GM20431 (cell line): Measurements from ENCODE around the gene COQ4.

ENCODE experiments used
- in situ Hi-C: fragments of 300-500 bp; cut with MseI, MboI; formaldehyde crosslinking; loops from one replicate; pipeline ENCODE4 v1.15.0; 2020; ENCODE audit warnings: low sequenced_read_pairs; ENCODE audit not compliant: unreplicated experiment

The COQ4 gene

DNA sequence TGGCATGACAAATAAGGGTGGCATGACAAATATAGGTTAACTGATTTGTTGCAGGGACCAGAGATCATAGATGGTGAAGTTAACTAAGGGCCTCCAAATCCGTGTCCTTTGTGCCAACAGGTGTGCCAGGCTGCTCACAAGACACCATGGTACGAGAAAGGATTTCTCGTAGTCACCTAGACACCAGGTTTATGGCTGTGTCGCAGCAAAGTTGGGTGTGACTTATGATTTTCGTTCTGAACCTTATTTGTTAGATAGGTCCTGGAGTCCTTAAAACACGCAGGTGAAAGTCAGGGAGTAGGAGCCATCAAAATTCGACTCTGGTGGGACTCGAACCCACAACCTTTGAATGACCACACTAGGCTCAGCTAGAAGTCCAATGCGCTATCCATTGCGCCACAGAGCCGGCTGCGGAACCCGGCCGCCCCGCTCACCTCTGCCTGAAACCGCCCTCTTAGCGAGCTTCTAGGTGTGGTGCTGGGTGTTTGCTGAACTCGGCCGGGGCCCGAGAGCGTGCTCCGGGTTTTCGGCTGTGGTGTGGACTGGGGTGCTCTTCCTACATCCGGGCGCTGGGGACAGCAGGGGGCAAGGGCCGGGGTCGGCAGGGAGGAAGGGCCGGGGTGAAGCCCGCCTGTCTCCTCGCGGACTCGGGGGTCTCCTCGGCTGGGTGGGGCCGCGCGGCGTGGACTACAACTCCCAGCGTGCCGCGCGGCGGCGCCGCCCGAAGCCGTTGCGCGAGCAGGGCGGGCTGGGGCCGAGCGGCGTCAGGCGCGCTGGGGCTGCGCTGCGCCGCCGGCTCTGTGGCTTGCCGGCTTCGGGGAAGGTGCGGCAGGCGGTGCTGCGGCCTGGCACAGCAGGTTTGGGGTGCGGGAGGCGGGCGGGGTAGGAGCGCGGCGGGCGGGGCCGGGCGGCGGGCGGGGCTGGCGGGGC, 17.4 kb downstream of the COQ4 start, which contains the start of gene SLC27A4:
Gene SLC27A4 (plus strand): TSS at position 767 of the 930 bp plus-strand sequence. CDS start 2,606 bp downstream, outside the sequence.
- in situ Hi-C loops = no loop called here

GRCh38 chr9:128340691-128341434, 18.2 kb downstream of the COQ4 start:
- in situ Hi-C loops = no loop called here

DNA sequence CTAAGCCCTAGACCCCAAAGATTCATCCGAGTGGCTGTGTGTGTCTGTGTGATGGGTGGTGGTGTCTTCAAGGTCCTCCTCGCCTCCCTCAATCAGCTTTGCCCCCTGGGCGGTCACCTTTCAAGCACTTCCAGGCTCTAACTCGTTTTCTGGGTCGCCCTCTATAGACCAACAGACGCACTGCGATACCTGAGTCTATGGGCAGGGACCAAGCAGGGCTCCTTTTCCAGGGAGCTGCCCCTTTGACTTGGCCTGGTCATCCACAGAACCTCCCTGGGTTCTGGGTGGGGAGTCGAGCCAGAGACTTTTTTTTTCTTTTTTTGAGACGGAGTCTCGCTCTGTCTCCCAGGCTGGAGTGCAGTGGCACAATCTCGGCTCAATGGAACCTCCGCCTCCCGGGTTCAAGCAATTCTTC, 18.8 kb downstream of the COQ4 start:
- in situ Hi-C loops = no loop called here

- in situ Hi-C loops = no loop called here
These were observed 20.5 kb downstream of the COQ4 start for GRCh38 chr9:128342971-128343680.

DNA sequence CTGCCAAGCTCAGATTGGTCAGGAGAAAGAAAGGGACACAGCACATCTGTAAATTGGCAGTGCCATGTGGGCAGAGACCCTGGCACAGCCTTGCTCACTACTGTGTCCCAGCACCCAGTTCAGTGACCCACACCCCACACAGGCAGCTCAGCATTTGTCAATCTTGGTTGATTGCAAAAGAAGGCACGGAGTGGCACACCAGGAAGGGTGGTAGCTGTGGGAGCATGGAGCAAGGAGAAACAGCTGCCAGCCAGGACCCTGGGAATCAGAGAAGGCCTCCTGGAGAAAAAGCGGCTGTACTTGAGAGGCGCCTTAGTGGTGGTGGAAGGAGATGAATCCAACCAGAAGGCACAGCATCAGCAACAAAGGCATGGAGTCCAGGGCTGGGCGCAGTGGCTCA, 21.2 kb downstream of the COQ4 start:
- in situ Hi-C loops = no loop called here

- in situ Hi-C loops = no loop called here
These were observed 22.4 kb downstream of the COQ4 start for GRCh38 chr9:128344931-128345605.

DNA sequence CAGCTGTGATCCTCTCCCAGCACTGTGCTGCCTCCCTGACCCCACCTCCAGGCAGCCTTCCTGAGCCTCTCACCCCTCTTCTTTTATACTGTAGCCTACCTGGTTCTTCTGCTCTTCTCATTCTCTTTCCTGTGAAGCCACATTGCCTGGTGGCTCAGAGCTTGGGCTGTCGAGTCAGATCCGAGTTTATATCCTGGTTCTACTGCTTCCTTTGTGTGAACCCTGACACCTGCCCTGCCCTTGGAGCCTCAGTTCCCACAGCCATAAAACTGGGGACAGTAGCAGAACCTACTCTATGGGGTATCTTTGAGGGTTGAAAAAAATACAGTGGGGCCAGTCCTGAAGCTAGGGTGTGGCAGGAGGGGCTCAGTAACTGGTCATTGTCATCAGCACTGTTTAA, 26.5 kb downstream of the COQ4 start:
- in situ Hi-C loops = no loop called here

DNA sequence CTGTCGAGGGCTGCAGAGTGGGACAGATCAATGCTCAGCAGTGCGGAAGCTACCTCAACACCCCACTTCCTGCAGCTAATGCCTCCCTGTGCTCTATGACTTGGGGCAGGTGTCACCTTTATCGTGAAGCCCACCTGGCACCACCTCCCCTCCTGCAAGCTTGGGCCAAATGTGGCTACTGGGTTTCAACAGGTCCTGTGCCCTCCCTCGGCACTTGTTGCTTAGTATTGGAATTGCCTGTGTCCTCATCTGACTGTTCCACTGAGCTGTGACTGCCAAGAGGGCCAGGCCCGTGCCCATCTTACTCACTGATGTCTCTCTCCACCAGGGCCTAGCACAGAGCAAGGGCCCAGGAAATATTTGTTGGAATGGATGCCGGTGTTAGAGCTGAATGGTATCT, 27.1 kb downstream of the COQ4 start:
- in situ Hi-C loops = no loop called here

- in situ Hi-C loops = no loop called here
These were observed 32.8 kb downstream of the COQ4 start for GRCh38 chr9:128355451-128355850.

DNA sequence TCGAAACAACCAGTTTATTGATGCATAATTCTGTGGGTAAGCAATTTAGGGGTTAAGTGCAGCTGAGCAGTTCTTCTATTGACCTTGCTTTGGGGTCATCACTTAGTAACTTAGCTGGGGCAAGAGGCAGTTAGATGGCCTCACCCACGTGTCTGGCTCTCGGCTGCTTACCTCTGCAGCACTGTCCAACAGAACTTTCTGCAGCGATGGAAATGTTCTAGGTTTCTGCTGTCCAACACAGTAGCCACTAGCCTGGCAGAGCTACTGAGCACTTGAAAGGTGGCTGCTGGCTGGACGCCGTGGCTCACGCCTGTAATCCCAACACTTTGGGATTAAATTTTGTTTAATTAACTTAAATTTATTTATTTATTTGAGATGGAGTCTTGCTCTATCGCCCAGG, 35.5 kb downstream of the COQ4 start:
- in situ Hi-C loops = no loop called here

GRCh38 chr9:128358861-128359260, 36.2 kb downstream of the COQ4 start:
- in situ Hi-C loops = no loop called here

DNA sequence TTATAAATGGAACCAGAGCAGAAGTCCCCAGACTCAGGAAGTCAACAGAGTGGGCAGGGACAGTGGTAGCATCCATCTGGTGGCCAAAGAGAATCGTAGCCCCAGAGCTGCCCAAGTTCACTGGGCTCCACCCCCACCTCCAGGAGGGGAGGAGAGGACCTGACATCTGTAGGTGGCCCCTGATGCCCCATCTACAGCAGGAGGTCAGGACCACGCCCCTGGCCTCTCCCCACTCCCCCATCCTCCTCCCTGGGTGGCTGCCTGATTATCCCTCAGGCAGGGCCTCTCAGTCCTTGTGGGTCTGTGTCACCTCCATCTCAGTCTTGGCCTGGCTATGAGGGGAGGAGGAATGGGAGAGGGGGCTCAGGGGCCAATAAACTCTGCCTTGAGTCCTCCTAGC, 38.2 kb downstream of the COQ4 start:
- in situ Hi-C loops = no loop called here

- in situ Hi-C loops = no loop called here
These were observed 38.8 kb downstream of the COQ4 start for GRCh38 chr9:128361296-128361985.

DNA sequence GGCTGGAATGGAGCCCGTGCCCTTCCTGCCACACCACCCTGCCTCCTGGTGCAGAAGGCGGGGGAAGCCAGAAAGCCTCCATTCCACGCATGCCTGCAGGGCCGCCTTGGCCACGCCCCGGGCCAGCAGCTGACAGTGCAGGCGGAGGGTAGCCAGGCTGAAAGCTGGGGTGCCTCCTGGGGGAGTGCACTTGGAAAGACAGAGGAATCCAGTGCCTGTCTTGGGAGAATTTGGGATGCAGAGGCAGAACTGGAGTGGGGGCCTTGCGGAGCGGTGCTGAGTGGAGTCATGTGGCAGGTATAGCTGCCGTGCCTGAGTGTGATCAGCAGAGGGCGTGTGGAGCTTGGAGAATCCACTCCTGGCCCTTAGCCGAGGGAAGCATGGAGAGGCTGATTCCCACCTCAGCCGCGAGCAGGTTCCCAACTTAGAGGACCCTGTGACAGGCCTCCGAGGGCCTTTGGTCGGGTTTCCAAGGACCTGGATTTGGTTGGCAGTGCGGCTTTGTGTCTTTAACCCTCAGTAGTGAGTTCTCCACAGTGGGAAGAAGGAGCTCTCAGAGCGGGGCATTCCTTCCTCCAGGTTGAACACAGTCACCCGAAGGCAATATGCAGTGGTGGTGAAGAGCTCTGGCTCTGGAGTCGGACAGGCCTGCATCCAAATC, 39.5 kb downstream of the COQ4 start:
- in situ Hi-C loops = no loop called here

- in situ Hi-C loops = no loop called here
These were observed 40.1 kb downstream of the COQ4 start for GRCh38 chr9:128362774-128363173.

- in situ Hi-C loops = no loop called here
These were observed 42.9 kb downstream of the COQ4 start for GRCh38 chr9:128365525-128365924.

GRCh38 chr9:128369024-128369706, 46.5 kb downstream of the COQ4 start:
- in situ Hi-C loops = no loop called here

DNA sequence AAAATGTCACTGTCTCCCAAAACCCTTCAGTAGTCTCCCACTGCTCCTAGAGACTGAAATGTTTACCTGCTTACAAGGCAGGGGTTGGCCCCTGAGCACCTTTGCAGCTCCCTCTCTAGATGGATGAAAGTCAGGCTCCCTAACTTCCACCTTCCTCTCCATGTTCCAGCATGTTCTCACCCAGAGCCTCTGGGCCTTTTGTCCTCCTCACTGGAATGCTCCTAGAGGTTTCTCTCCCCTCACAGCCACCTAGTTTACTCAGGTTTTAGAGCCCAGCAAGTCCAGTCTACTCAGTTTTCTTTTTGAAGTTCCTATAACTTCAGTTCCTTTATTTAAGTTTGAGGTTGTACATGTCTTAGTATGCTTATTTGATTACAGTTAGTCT, 47.7 kb downstream of the COQ4 start:
- in situ Hi-C loops = no loop called here
